OCI-LY7 (cell line): Measurements from ENCODE around the gene GNAQ.

ENCODE experiments used
- CTCF ChIP-seq: fragments of 200-600 bp; sonication (generic); conservative IDR thresholded peaks from 2 replicates; pipeline ENCODE4 v1.5.1; 2014; ENCODE audit warnings: mild to moderate bottlenecking, antibody characterized with exemption, low read length, moderate library complexity, mixed read lengths
- EZH2phosphoT487 ChIP-seq: fragments of 200-600 bp; sonication (generic); IDR thresholded peaks from 2 replicates; pipeline ENCODE4 v1.6.1; 2018; ENCODE audit warnings: low read depth, borderline replicate concordance, mild to moderate bottlenecking, mixed run types, antibody characterized with exemption, low read length, moderate library complexity, mixed read lengths

- TF ChIP-seq CTCF = no peak
- TF ChIP-seq EZH2phosphoT487 = no peak
Measured at GRCh38 chr9:77975806-77976205, 55.8 kb downstream of the GNAQ start.
